AG09319 (cell line): ENCODE results near the gene GTF3C1.
A peak's percentile ranks its signal among the peaks of the same experiment; 100 is the strongest.

Experiments used
- DNase-seq: peaks from one replicate; pipeline ENCODE4 v3.0.0-alpha.2; 2010; ENCODE audit warnings: low read depth; ENCODE audit errors: extremely low read depth
- TF ChIP-seq, protein P1 (sequence below): IDR thresholded peaks from 2 replicates; pipeline ENCODE4 v1.5.1; 2011; ENCODE audit warnings: low read depth, mild to moderate bottlenecking, inconsistent platforms, low read length, moderate library complexity

GTF3C1 gene

DNA sequence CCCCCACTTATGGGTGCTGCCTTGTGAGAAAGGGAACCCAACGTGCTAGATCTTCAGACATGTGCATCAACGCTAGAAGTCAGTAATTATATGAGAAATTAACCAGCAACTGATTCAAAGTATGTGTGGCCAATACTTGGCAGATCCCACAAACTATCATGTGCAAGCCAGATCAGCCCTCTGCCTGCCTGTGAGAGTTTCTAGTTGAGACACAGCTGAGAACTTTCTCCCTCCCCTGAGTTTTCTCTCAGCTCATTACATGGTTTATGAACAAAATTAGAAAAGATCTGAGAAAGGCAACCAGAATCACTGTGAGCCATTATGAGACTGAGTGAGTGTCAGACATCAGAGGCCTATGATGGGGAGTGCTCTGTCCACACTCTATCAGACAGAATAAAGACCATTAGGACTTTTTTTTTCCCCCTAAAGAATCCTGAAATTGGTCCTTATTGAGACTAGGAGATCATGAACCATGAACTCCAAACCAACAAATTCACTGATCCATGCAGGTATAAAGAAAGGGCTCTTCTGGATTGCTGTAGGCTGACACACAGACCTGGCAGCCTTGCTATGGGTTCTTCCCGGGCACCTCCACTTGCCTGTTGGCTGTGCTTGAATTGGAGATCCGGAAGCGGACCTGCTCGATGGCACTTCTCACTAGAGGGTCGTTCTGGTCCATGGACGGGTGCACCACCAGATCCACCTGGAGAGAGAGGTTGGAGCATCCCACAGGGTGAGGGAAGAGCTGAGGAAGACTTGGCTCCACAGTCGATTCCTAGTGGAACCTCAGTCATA, 51.5 kb downstream of the GTF3C1 start:
- TF ChIP-seq, protein P1, sequence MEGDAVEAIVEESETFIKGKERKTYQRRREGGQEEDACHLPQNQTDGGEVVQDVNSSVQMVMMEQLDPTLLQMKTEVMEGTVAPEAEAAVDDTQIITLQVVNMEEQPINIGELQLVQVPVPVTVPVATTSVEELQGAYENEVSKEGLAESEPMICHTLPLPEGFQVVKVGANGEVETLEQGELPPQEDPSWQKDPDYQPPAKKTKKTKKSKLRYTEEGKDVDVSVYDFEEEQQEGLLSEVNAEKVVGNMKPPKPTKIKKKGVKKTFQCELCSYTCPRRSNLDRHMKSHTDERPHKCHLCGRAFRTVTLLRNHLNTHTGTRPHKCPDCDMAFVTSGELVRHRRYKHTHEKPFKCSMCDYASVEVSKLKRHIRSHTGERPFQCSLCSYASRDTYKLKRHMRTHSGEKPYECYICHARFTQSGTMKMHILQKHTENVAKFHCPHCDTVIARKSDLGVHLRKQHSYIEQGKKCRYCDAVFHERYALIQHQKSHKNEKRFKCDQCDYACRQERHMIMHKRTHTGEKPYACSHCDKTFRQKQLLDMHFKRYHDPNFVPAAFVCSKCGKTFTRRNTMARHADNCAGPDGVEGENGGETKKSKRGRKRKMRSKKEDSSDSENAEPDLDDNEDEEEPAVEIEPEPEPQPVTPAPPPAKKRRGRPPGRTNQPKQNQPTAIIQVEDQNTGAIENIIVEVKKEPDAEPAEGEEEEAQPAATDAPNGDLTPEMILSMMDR: no peak
- no peak for DNase-seq

DNA sequence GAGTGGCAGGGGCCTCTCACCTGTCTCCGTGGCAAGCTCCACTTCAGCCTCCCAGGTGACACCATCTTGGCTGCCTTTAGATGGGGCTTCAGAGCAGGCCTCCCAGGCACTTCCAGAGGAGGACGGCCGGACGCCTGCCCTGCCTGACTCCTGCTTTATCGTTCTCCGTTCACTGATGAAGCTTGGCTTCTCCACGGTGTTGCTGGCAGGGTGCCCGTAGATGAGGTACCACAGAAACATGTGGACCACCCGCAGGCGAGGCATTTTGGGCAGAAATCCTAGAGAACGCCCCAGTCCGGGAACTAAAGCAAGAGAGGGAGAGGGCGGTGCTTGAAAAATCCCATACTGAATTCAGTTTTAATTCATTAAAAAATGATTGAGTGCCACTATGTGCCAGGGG, 54.5 kb downstream of the GTF3C1 start:
- peak; percentile 16 for DNase-seq

DNA sequence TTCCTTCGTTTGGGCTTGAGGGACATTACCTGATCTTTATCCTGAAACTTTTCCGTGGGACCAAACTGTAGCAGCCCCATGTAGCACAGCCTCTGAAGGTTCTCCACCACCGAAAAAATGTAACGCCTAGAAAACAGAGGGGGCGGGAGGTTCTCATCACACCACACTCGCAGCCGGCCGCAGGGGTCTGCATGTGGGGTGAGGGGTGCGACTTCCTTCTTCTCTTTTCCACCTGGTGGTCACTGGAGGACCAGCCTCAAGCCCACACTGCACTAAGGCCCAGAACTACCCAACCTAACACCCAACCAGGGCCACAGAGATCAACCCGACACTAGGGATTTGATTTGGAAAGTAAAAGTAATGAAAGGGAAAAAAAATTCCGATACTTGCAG, 57.1 kb downstream of the GTF3C1 start:
- no peak for DNase-seq
- TF ChIP-seq, protein P1: no peak

More for the DNA sequence above, 54.5 kb downstream of the GTF3C1 start:
- TF ChIP-seq, protein P1: no peak

DNA sequence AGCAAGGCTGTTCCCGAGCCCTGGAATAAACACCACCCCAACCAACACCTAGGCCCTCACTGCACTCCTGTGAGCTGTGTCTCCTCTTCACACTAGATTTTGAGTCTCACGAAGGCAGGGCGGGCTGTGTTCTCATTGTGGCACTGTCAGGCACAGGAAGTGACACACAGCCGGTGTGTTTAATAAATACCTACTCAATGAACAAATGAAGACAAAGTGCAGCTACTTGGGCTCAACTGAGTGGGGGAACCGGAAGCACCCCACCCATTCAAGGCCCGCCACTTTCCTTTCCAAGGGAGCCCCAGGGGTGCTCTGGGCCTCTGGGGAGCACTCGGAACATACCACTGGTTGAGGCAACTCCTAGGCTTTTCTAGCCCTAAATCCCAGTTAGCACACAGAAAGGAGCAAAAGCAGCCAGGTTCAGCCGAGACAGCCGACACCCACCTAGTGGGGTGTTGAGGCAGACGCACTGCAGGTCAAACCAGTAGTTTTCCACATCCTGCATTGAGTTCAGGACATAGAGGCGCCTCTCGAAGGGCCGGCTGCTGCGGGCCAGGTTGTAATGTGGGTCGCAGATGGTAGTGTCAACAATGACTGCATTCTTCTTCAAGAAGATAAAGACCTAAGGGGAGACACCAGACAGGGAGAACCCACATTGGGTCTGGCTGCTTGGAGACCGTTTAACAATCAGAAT, 57.7 kb downstream of the GTF3C1 start:
- TF ChIP-seq, protein P1: no peak
- no peak for DNase-seq

DNA sequence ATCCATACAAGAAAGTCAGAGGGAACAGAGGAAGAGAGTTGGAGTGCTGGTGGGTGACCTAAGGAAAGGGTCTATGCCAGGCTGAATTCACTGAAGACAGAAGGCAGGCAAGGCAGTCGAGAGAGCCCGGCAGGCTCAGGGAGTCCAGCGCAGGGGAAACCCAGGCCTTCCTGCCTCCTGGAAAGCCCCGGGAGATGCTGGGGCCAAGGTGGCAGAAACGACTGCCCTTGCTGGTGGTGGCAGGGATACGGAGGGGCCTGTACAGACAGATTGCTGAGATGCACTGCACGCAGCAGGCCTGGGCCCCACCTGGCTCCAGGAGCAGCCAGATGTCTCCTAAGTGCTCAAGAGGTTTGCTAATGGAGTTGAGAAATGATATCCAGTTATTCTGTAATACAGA, 59.8 kb downstream of the GTF3C1 start:
- TF ChIP-seq, protein P1: no peak
- DNase-seq: no peak

DNA sequence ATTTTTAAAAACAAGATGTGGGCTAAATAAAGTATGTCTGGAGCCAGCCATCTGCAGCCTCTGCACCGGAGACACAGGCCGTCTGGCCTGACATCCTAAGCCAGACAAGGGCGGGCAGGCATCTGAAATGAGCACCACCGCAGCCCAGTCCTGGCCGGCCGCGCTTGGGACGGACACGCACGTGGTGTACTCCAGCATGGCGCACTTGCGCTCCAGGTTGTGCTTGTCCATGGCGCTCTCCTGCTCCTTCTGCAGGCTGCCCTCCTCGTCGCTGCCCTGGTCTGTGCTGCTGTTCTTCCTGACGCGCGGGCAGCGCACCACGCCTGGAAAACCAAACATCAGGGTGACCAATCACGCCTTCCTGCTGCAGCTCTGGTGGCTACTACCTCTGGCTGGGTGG, 60.3 kb downstream of the GTF3C1 start:
- no peak for DNase-seq
- TF ChIP-seq, protein P1: no peak

DNA sequence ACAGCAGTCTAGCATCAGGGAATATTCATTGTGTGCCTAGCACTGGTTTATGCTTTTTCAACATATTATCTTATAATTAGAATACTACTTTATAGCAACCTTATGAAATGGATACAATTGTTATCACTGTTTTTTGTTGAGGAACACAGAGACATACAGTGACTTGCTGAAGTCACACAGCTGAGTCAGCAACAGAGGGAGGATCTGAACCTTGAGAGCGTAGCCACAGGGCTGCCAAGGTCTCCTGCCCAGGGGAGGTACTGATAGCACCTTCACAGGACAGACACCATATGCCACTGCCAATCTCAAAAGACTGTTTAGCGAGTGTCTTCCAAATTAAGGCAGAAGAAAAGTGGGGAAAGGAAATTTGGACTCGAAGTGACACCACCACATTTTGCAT, 63.0 kb downstream of the GTF3C1 start:
- DNase-seq: no peak
- TF ChIP-seq, protein P1: no peak
